Ureter (tissue), 1 donor: ENCODE measurements around the gene STK11. TPM values are rescaled to one million over a fixed set of nuclear protein-coding genes. Genes with fewer than 3 reads are reported as not detected.

Experiments used
- DNase-seq: peaks from one replicate; pipeline ENCODE4 v3.0.0-alpha.2; 2020; ENCODE audit warnings: low spot score
- total RNA-seq: library from RNA; stranded (reverse); gene quantifications from one replicate; pipeline ENCODE4 v1.2.4, GENCODE V29; 2023
- donor health status: DM: yes; HTN: yes; CAD: no.

STK11 gene
- total RNA-seq, 1 donor from 2014 or later: 51.2 TPM

- peak; percentile 63 for DNase-seq
Observed at GRCh38 chr19:1208830-1209229, 3.3 kb downstream of the STK11 start.

DNA sequence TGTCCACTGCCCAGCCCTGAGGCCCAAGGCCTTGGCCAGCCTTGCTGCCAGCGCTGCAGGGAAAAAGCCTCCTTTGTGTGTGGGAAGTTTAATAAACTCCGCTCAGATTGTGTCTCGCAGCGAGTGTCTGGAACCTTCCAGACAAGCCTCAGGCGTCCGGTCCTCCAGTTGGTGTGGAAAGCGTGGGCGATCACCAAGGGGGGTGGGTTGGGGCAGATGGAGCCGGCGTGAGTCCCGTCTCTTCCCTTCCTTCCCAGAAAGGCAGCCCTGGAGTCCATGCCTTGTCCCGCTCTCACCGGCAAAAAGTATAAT is 4.6 kb downstream of the STK11 start:
- DNase-seq: no peak

GRCh38 chr19:1211494-1212234 is 6.1 kb downstream of the STK11 start:
- no peak for DNase-seq

DNA sequence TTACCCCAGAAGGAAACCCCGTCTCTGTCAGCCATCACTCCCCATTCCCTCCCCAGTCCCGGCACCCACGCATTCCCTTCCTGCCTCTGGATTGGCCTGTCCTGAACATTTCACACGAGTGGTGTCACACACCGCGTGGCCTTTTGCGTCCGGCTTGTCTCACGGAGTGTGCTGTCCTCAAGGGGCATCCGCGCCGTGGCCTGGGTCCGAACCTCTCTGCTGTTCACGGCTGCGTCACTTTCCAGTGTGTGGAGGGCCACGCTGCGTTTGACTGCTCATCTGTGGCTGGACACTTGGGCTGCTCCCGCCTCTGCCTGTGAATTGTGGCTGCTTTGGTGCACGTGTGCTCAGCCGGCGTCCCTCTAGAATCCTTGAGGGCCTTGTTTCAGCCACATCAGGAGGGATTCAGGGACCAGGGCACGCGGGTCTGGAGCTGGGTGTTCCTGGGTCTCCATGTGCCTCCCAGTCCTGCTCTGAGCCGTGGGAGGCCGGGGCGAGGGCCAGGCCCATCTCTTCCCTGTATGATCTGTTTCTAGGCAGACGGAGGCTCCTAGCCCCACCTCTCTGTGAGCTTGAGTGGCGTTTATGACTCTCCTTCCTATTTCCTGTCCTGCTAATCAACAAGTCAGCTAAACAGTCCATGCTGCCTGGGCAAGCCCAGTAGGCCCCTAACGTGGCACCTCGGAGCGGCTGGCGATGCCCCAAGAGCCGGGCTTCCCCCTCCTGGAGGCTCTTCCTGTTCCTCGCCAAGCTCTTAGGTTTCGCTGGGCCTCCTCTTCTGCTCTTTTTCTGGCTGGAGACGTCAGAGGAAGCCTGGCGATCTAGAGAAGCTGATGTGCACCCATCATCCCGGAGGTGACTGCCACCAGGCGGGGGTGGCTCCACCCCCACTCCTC is 8.1 kb downstream of the STK11 start:
- DNase-seq: peak; percentile 86

- no peak for DNase-seq
Observed at GRCh38 chr19:1214299-1214861, 8.8 kb downstream of the STK11 start.

DNA sequence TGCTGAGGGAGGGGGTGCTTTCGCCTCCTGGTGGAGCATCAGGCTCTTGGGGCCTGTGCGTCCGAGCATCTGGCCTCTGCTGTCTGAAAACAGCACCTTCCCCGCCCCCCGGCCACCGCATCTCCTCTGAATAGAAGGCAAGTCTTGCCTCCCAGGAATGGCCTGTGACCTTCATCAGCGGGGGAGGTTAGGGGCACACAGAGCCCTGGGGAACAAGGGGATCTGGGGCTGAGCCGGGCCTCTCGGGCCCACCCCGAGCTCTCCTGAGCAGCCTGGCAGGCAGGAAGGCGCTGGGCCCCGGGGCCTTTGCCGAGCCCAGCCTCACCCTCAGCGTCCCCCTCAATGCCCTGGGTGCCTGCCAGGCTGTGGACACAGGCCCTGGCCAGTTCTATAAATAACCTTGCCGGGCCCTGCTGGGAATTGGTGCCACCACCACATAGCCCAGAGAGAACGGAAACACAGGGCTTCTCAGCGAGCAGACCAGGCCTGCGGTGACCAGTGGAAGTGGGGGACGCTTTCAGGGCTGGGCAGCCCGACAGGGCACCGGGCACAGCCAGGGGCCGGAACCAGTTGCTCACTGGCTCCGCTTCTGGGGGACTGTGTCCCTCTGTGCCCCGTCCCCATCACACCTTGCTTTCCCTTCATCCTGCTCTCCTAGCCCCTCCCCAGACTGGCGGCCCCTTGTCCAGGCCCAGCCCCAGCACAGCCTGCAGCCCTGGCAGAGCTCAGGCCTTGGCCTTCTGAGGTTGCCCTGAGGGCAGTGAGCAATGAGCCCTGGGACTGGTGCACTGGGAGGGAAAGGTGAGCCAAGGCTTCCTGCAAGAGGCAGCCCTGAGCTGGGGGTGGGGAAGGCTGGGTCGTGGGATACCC is 9.5 kb downstream of the STK11 start:
- DNase-seq: no peak

DNA sequence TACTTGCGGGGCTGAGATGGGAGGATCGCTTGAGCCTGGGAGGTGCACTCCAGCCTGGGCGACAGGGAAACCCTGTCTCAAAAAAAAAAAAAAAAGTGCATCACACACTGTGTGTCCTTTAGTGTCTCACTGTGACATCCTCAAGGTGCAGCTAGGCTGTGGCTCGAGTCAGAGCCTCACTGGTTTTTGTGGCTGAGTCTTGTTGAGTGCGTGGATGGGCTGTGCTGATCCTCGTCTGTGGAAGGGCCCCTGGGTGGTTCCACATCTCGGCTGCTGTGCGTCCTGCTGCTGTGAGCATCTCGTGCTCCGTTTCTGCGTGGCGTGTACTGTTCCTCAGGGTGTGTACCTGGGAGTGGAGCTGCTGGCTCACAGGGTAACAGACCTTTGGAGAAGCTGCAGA is 11.2 kb downstream of the STK11 start:
- DNase-seq: no peak

DNA sequence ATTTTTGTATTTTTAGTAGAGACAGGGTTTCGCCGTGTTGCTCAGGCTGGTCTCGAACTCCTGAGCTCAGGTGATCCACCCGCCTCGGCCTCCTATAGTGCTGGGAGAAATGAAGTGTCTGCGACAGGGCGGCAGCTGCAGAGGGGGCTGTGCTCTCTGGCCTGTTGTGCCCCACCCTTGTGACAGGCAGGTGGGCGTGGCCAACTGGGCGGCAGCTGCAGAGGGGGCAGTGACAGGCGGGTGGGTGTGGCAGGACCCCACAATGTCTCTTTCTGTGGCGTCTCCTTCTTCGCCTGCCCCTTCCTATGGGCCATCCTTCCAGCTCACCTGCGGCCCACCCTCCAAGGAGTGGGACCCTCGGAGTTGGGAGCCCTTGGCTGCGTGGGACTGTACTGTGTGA is 11.8 kb downstream of the STK11 start:
- DNase-seq: no peak

- DNase-seq: no peak
Observed at GRCh38 chr19:1218751-1219567, 13.4 kb downstream of the STK11 start.

DNA sequence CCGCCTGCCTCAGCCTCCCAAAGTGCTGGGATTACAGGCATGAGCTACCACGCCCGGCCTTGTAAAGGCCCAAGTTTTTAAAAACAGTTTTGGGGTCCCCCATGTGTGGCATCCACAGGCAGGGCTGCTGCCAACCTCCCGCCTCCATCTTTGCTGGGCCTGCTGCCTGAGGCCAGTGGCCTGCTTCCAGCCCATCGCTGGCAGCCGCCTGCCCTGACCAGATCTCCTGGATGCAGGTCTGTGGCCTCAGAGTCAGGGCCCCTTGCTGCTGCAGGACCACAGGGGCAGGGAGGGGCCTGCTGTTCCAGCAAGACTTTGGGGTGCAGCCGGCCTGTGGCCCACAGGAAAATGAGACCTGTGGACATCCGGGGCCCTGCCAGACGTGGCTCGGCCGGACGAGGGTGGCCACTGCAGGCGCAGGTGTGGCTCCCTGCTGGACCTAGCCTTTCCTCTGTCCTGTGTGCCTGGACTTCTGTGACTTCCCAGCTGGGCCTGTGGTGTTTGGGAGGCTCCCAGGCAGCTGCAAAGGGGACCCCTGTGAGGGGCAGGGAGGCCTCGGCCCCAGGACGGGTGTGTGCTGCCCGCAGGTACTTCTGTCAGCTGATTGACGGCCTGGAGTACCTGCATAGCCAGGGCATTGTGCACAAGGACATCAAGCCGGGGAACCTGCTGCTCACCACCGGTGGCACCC is 14.4 kb downstream of the STK11 start:
- DNase-seq: no peak

GRCh38 chr19:1220477-1220930 is 14.9 kb downstream of the STK11 start:
- no peak for DNase-seq

GRCh38 chr19:1220976-1221903 is 15.7 kb downstream of the STK11 start:
- no peak for DNase-seq

- DNase-seq: no peak
Observed at GRCh38 chr19:1221904-1222255, 16.3 kb downstream of the STK11 start.

DNA sequence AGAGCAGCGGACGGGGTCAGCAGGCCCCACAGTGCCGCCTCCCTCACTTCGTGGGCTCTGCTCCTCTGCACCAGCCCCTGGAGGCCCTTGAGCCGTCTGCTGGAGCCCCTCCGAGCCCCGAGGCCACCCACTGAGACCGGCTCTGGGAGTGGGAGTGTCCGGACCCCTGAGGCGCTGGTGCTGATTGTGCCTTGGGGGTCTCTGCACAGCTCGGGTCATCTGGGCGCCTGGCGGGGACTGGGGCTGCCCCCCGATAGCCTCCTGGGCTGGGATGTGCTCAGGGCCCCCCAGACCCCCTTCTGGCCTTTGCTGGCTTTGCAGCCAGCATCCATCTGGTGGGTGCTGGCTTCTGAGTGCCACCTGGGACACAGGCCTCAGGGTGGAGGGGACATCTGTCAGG is 16.8 kb downstream of the STK11 start:
- DNase-seq: no peak

- DNase-seq: no peak
Observed at GRCh38 chr19:1223018-1223855, 17.7 kb downstream of the STK11 start.

GRCh38 chr19:1224047-1224825 is 18.7 kb downstream of the STK11 start:
- no peak for DNase-seq

- DNase-seq: no peak
Observed at GRCh38 chr19:1224847-1225246, 19.3 kb downstream of the STK11 start.
